CD14-positive monocyte (primary cell): ENCODE measurements around the gene EXOC4. TPM values are rescaled to one million over a fixed set of nuclear protein-coding genes. Genes with fewer than 3 reads are reported as not detected.

Experiments used
- DNase-seq, 3 donors: peaks; one replicate each; pipeline ENCODE4 v3.0.0-alpha.2; 2011 to 2022
- H2AFZ ChIP-seq: 2 replicates; pipeline ENCODE4 v1.6.0; 2012; ENCODE audit warnings: mild to moderate bottlenecking, low read depth, low read length, inconsistent platforms; ENCODE audit not compliant: insufficient read depth, poor library complexity, severe bottlenecking
- H3K27ac ChIP-seq, 2 donors: 1 replicate in 1 of 2; 2 replicates in 1 of 2; pipeline ENCODE4 v1.5.1; 2012 to 2013; ENCODE audit warnings: low read length in 2 of 2, control low read depth in 1 of 2, inconsistent platforms in 1 of 2, low read depth in 1 of 2, mild to moderate bottlenecking in 1 of 2
- H3K27me3 ChIP-seq, 2 donors: one replicate each; pipeline versions ENCODE4 v1.6.0 to v1.6.1; 2011 to 2013; ENCODE audit warnings: low read length in 2 of 2; ENCODE audit not compliant: control insufficient read depth in 2 of 2, insufficient read depth in 2 of 2
- H3K36me3 ChIP-seq, 2 donors: replicated peaks in 1 of 2; 1 replicate in 1 of 2; 2 replicates in 1 of 2; pipeline versions ENCODE4 v1.5.1 to v1.6.1; 2012 to 2013; ENCODE audit warnings: low read length in 2 of 2, control low read depth in 1 of 2, inconsistent platforms in 1 of 2, mild to moderate bottlenecking in 1 of 2; ENCODE audit not compliant: insufficient read depth in 2 of 2, control insufficient read depth in 1 of 2
- H3K4me1 ChIP-seq, 2 donors: 1 replicate in 1 of 2; 2 replicates in 1 of 2; pipeline versions ENCODE4 v1.5.1 to v1.6.1; 2012 to 2013; ENCODE audit warnings: low read length in 2 of 2, control low read depth in 1 of 2, inconsistent platforms in 1 of 2, mild to moderate bottlenecking in 1 of 2, moderate library complexity in 1 of 2; ENCODE audit not compliant: insufficient read depth in 2 of 2, control insufficient read depth in 1 of 2
- H3K4me2 ChIP-seq: replicated peaks from 2 replicates; pipeline ENCODE3; 2012; ENCODE audit warnings: low read length, moderate library complexity, mild to moderate bottlenecking; ENCODE audit not compliant: poor library complexity, severe bottlenecking; ENCODE audit errors: extremely low read depth
- H3K4me3 ChIP-seq, 3 experiments: fragments of 200-600 bp in 1 of 3; sonication (generic) in 1 of 3; replicated peaks in 1 of 3; 1 replicate in 2 of 3; 2 replicates in 1 of 3; pipeline ENCODE4 v1.5.1; 2011 to 2013; ENCODE audit warnings: low read length in 3 of 3, mild to moderate bottlenecking in 3 of 3, control low read depth in 2 of 3, low read depth in 2 of 3, inconsistent platforms in 1 of 3, moderate library complexity in 1 of 3
- H3K79me2 ChIP-seq: 2 replicates; pipeline ENCODE4 v1.6.0; 2012; ENCODE audit warnings: mild to moderate bottlenecking, control low read depth, inconsistent platforms, low read length, moderate library complexity; ENCODE audit not compliant: insufficient read depth
- H3K9ac ChIP-seq: 2 replicates; pipeline ENCODE4 v1.6.0; 2017; ENCODE audit warnings: low read length, mild to moderate bottlenecking; ENCODE audit not compliant: insufficient read depth, poor library complexity, severe bottlenecking
- H3K9me3 ChIP-seq, 2 donors: replicated peaks in 1 of 2; 1 replicate in 1 of 2; 2 replicates in 1 of 2; pipeline versions ENCODE4 v1.5.1 to v1.6.1; 2012 to 2013; ENCODE audit warnings: low read length in 2 of 2, control low read depth in 1 of 2; ENCODE audit not compliant: control insufficient read depth in 1 of 2, insufficient read depth in 1 of 2
- H4K20me1 ChIP-seq: 2 replicates; pipeline ENCODE4 v1.6.0; 2012; ENCODE audit warnings: mild to moderate bottlenecking, low read length, control low read depth, moderate library complexity; ENCODE audit not compliant: insufficient read depth
- H3K27ac Mint-ChIP-seq, 7 donors: one replicate each; pipeline ENCODE4 v1.8.0; 2020; ENCODE audit warnings: mild to moderate bottlenecking in 7 of 7, mixed read lengths in 7 of 7, moderate library complexity in 6 of 7, inconsistent platforms in 2 of 7
- H3K27me3 Mint-ChIP-seq, 3 donors: one replicate each; pipeline ENCODE4 v1.8.0; 2021 to 2022; ENCODE audit warnings: low read depth in 3 of 3, mild to moderate bottlenecking in 3 of 3, mixed read lengths in 3 of 3, moderate library complexity in 3 of 3, inconsistent platforms in 1 of 3
- H3K36me3 Mint-ChIP-seq, 2 donors: one replicate each; pipeline ENCODE4 v1.8.0; 2020; ENCODE audit warnings: mixed read lengths in 2 of 2, inconsistent platforms in 1 of 2, mild to moderate bottlenecking in 1 of 2
- H3K4me1 Mint-ChIP-seq: one replicate; pipeline ENCODE4 v1.8.0; 2020; ENCODE audit warnings: mild to moderate bottlenecking, mixed read lengths
- H3K4me3 Mint-ChIP-seq, 2 donors: one replicate each; pipeline ENCODE4 v1.8.0; 2020; ENCODE audit warnings: mild to moderate bottlenecking in 2 of 2, mixed read lengths in 2 of 2, moderate library complexity in 1 of 2
- H3K9me3 Mint-ChIP-seq, 7 donors: one replicate each; pipeline ENCODE4 v1.8.0; 2020 to 2022; ENCODE audit warnings: mixed read lengths in 7 of 7, mild to moderate bottlenecking in 6 of 7, moderate library complexity in 6 of 7, inconsistent platforms in 2 of 7
- CTCF ChIP-seq: fragments of 200-600 bp; IDR thresholded peaks from one replicate; pipeline ENCODE4 v1.8.0; 2022; ENCODE audit warnings: antibody characterized with exemption, mild to moderate bottlenecking
- WGBS: methylation state at CpG from one replicate; pipeline ENCODE4 v1.1.5; 2013; ENCODE audit warnings: missing lambda C conversion rate; ENCODE audit not compliant: insufficient coverage; 5-methylcytosine and 5-hydroxymethylcytosine counted together
- intact Hi-C, 2 donors: fragments of 100-400 bp; cut with micrococcal nuclease; formaldehyde crosslinking; loops; one replicate each; pipeline versions ENCODE4 v1.15.0 to v1.15.1; 2023
- polyA plus RNA-seq, 3 donors: library from polyadenylated mRNA; depleted of rRNA in 1 of 3; unstranded in 2 of 3; stranded (reverse) in 1 of 3; fragments of 300-500 nt in 2 of 3; fragments of >200 nt in 1 of 3; fragmentation: Illumina TruSeq in 2 of 3; gene quantifications; 1 replicate in 2 of 3; 2 replicates in 1 of 3; pipeline ENCODE4 v1.2.3, GENCODE V29; 2012 to 2021

EXOC4 gene
- polyA plus RNA-seq, 3 donors = 20.6 to 22.3 (median 22.3) TPM

DNA sequence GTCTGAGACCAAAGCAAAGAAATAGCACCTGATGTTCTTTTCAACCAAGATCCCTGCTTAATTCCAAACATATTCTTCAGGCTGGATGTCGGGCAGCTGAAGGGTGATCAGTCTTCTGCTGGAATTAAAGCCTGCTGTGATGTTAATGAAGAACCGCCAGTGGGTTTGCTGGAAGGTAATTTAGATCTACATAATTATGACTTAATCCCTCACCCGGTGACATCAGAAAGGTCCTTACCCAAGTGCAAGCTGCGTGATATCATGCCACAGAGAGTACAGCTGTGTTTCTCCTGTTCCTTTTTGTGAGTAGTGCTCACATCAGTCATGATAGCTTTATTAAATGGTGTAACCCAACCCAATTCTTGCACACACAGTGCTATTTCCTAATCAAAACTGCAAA is 845.2 kb downstream of the EXOC4 start:
- no peaks in the 10 kb centered on the region for H3K27me3 ChIP-seq
- H3K4me3 Mint-ChIP-seq = no peak overlapping the region
- no peak overlapping the region for H3K27ac Mint-ChIP-seq
- no peaks in the 10 kb centered on the region for H3K36me3 Mint-ChIP-seq
- H3K4me2 ChIP-seq = no peak overlapping the region
- no peak for TF ChIP-seq CTCF
- no peaks in the 10 kb centered on the region for H3K4me1 ChIP-seq
- DNase-seq = no peak
- no peaks in the 10 kb centered on the region for H4K20me1 ChIP-seq
- no peak overlapping the region for H3K4me3 ChIP-seq
- H3K9me3 Mint-ChIP-seq = peaks cover 5 to 18% (median 15%) of the 10 kb centered on the region in 7 donors
- H3K27me3 Mint-ChIP-seq = peaks cover 0 to 6% (median 3%) of the 10 kb centered on the region in 3 donors
- no peak overlapping the region for H3K9ac ChIP-seq
- H3K27ac ChIP-seq = no peak overlapping the region
- no peaks in the 10 kb centered on the region for H3K4me1 Mint-ChIP-seq
- no peaks in the 10 kb centered on the region for H3K79me2 ChIP-seq
- no peak overlapping the region for H2AFZ ChIP-seq
- H3K36me3 ChIP-seq = no peaks in the 10 kb centered on the region
- H3K9me3 ChIP-seq = no peaks in the 10 kb centered on the region
- no CpG with 5 or more reads among the region's 4 CpGs for WGBS
- intact Hi-C loops = no loop called here

- no peak overlapping the region for H3K4me3 ChIP-seq
- intact Hi-C loops = no loop called here
- H3K4me1 ChIP-seq = no peaks in the 10 kb centered on the region
- Mint-ChIP-seq H3K36me3 (no peaks in the 10 kb centered on the region), H3K4me1 (no peaks in the 10 kb centered on the region), H3K9me3 (peaks cover 0 to 8% (median 2%) of the 10 kb centered on the region in 7 donors), H3K27ac (peak overlapping the region in 1 of 7 donors; percentile 72), H3K4me3 (no peak overlapping the region), H3K27me3 (peaks cover 0 to 6% (median 0%) of the 10 kb centered on the region in 3 donors)
- H3K9ac ChIP-seq = no peak overlapping the region
- no peaks in the 10 kb centered on the region for H3K9me3 ChIP-seq
- no peak for DNase-seq
- no peaks in the 10 kb centered on the region for H3K27me3 ChIP-seq
- no peak overlapping the region for H3K27ac ChIP-seq
- H2AFZ ChIP-seq = no peak overlapping the region
- WGBS = no CpG with 5 or more reads among the region's 3 CpGs
- no peak for TF ChIP-seq CTCF
- no peaks in the 10 kb centered on the region for H3K79me2 ChIP-seq
- no peak overlapping the region for H3K4me2 ChIP-seq
- no peaks in the 10 kb centered on the region for H3K36me3 ChIP-seq
- no peaks in the 10 kb centered on the region for H4K20me1 ChIP-seq
Measured at GRCh38 chr7:134101716-134102115, 848.8 kb downstream of the EXOC4 start.
